Measurements from ENCODE around the gene MYL10. TPM values are rescaled to one million over a fixed set of nuclear protein-coding genes. Genes with fewer than 3 reads are reported as not detected.
"Not testable (repeated sequence)": the region's sequence is repeated elsewhere in the genome, so short reads cannot be mapped to it uniquely, and the experiment has no call there.

MYL10 gene
- total RNA-seq, 1 donor from 2014 or later: not detected

- Mint-ChIP-seq H3K27ac (no peak overlapping the region), H3K4me1 (ENCODE audit: low read depth) (no peaks in the 10 kb centered on the region), H3K27me3 (ENCODE audit: insufficient read depth) (peaks cover 2% of the 10 kb centered on the region), H3K9me3 (peaks cover 9% of the 10 kb centered on the region), H3K36me3 (ENCODE audit: low read depth) (no peaks in the 10 kb centered on the region), H3K4me3 (no peak overlapping the region)
- intact Hi-C loops (cut with micrococcal nuclease): no loop called here
- no peak for DNase-seq (ENCODE audit: low spot score)
Measured at GRCh38 chr7:101667399-101667798, 38.3 kb upstream of the MYL10 start.

GRCh38 chr7:101666741-101667140 is 37.6 kb upstream of the MYL10 start:
- H3K9me3 Mint-ChIP-seq: peaks cover 15% of the 10 kb centered on the region
- peaks cover 2% of the 10 kb centered on the region for H3K27me3 Mint-ChIP-seq (ENCODE audit: insufficient read depth)
- no peak for DNase-seq (ENCODE audit: low spot score)
- intact Hi-C loops (cut with micrococcal nuclease): no loop called here
- H3K4me3 Mint-ChIP-seq: no peak overlapping the region
- H3K4me1 Mint-ChIP-seq (ENCODE audit: low read depth): no peaks in the 10 kb centered on the region
- H3K27ac Mint-ChIP-seq: no peak overlapping the region
- no peaks in the 10 kb centered on the region for H3K36me3 Mint-ChIP-seq (ENCODE audit: low read depth)

- H3K27me3 Mint-ChIP-seq (ENCODE audit: insufficient read depth): peaks cover 2% of the 10 kb centered on the region
- no peak overlapping the region for H3K27ac Mint-ChIP-seq
- no peaks in the 10 kb centered on the region for H3K36me3 Mint-ChIP-seq (ENCODE audit: low read depth)
- intact Hi-C loops (cut with micrococcal nuclease): no loop called here
- H3K4me3 Mint-ChIP-seq: no peak overlapping the region
- peaks cover 15% of the 10 kb centered on the region for H3K9me3 Mint-ChIP-seq
- DNase-seq (ENCODE audit: low spot score): no peak
- H3K4me1 Mint-ChIP-seq (ENCODE audit: low read depth): no peaks in the 10 kb centered on the region
Measured at GRCh38 chr7:101666293-101666692, 37.2 kb upstream of the MYL10 start.

- Mint-ChIP-seq H3K27me3 (ENCODE audit: insufficient read depth) (peaks cover 2% of the 10 kb centered on the region), H3K4me1 (ENCODE audit: low read depth) (no peaks in the 10 kb centered on the region), H3K4me3 (no peak overlapping the region), H3K36me3 (ENCODE audit: low read depth) (no peaks in the 10 kb centered on the region), H3K9me3 (peaks cover 15% of the 10 kb centered on the region), H3K27ac (no peak overlapping the region)
- intact Hi-C loops (cut with micrococcal nuclease): no loop called here
- no peak for DNase-seq (ENCODE audit: low spot score)
Measured at GRCh38 chr7:101664893-101665471, 35.9 kb upstream of the MYL10 start.

GRCh38 chr7:101664436-101664835 is 35.3 kb upstream of the MYL10 start:
- Mint-ChIP-seq H3K4me1 (ENCODE audit: low read depth) (no peaks in the 10 kb centered on the region), H3K4me3 (no peak overlapping the region), H3K27me3 (ENCODE audit: insufficient read depth) (peaks cover 2% of the 10 kb centered on the region), H3K36me3 (ENCODE audit: low read depth) (no peaks in the 10 kb centered on the region), H3K9me3 (peaks cover 15% of the 10 kb centered on the region), H3K27ac (no peak overlapping the region)
- intact Hi-C loops (cut with micrococcal nuclease): no loop called here
- no peak for DNase-seq (ENCODE audit: low spot score)

GRCh38 chr7:101663747-101664146 is 34.7 kb upstream of the MYL10 start:
- Mint-ChIP-seq H3K27ac (no peak overlapping the region), H3K27me3 (ENCODE audit: insufficient read depth) (peaks cover 2% of the 10 kb centered on the region), H3K9me3 (peaks cover 15% of the 10 kb centered on the region), H3K4me3 (no peak overlapping the region), H3K4me1 (ENCODE audit: low read depth) (no peaks in the 10 kb centered on the region), H3K36me3 (ENCODE audit: low read depth) (no peaks in the 10 kb centered on the region)
- intact Hi-C loops (cut with micrococcal nuclease): no loop called here
- no peak for DNase-seq (ENCODE audit: low spot score)

- H3K4me3 Mint-ChIP-seq: no peak overlapping the region
- peaks cover 15% of the 10 kb centered on the region for H3K9me3 Mint-ChIP-seq
- no peak for DNase-seq (ENCODE audit: low spot score)
- H3K27me3 Mint-ChIP-seq (ENCODE audit: insufficient read depth): peaks cover 2% of the 10 kb centered on the region
- H3K4me1 Mint-ChIP-seq (ENCODE audit: low read depth): no peaks in the 10 kb centered on the region
- no peak overlapping the region for H3K27ac Mint-ChIP-seq
- no peaks in the 10 kb centered on the region for H3K36me3 Mint-ChIP-seq (ENCODE audit: low read depth)
- intact Hi-C loops (cut with micrococcal nuclease): no loop called here
Measured at GRCh38 chr7:101662447-101662998, 33.4 kb upstream of the MYL10 start.

GRCh38 chr7:101659706-101660105 is 30.6 kb upstream of the MYL10 start:
- Mint-ChIP-seq H3K4me3 (no peak overlapping the region), H3K4me1 (ENCODE audit: low read depth) (no peaks in the 10 kb centered on the region), H3K27me3 (ENCODE audit: insufficient read depth) (no peaks in the 10 kb centered on the region), H3K27ac (no peak overlapping the region), H3K36me3 (ENCODE audit: low read depth) (no peaks in the 10 kb centered on the region), H3K9me3 (peaks cover 15% of the 10 kb centered on the region)
- intact Hi-C loops (cut with micrococcal nuclease): no loop called here
- no peak for DNase-seq (ENCODE audit: low spot score)

- peaks cover 2% of the 10 kb centered on the region for H3K27me3 Mint-ChIP-seq (ENCODE audit: insufficient read depth)
- intact Hi-C loops (cut with micrococcal nuclease): no loop called here
- H3K9me3 Mint-ChIP-seq: peaks cover 4% of the 10 kb centered on the region
- DNase-seq (ENCODE audit: low spot score): no peak
- H3K36me3 Mint-ChIP-seq (ENCODE audit: low read depth): no peaks in the 10 kb centered on the region
- no peaks in the 10 kb centered on the region for H3K4me1 Mint-ChIP-seq (ENCODE audit: low read depth)
- no peak overlapping the region for H3K4me3 Mint-ChIP-seq
- no peak overlapping the region for H3K27ac Mint-ChIP-seq
Measured at GRCh38 chr7:101657171-101657570, 28.1 kb upstream of the MYL10 start.

GRCh38 chr7:101651112-101651511 is 22.0 kb upstream of the MYL10 start:
- intact Hi-C loops (cut with micrococcal nuclease): no loop called here
- H3K4me3 Mint-ChIP-seq: no peak overlapping the region
- H3K4me1 Mint-ChIP-seq (ENCODE audit: low read depth): no peaks in the 10 kb centered on the region
- DNase-seq (ENCODE audit: low spot score): no peak
- H3K9me3 Mint-ChIP-seq: no peaks in the 10 kb centered on the region
- peaks cover 6% of the 10 kb centered on the region for H3K27me3 Mint-ChIP-seq (ENCODE audit: insufficient read depth)
- H3K27ac Mint-ChIP-seq: no peak overlapping the region
- no peaks in the 10 kb centered on the region for H3K36me3 Mint-ChIP-seq (ENCODE audit: low read depth)

- Mint-ChIP-seq H3K27me3 (ENCODE audit: insufficient read depth) (peaks cover 6% of the 10 kb centered on the region), H3K4me1 (ENCODE audit: low read depth) (no peaks in the 10 kb centered on the region), H3K27ac (no peak overlapping the region), H3K36me3 (ENCODE audit: low read depth) (no peaks in the 10 kb centered on the region), H3K9me3 (no peaks in the 10 kb centered on the region), H3K4me3 (no peak overlapping the region)
- intact Hi-C loops (cut with micrococcal nuclease): no loop called here
- DNase-seq (ENCODE audit: low spot score): no peak
Measured at GRCh38 chr7:101650579-101651081, 21.5 kb upstream of the MYL10 start.

GRCh38 chr7:101647876-101648275 is 18.8 kb upstream of the MYL10 start:
- DNase-seq (ENCODE audit: low spot score); H3K9me3 Mint-ChIP-seq; H3K36me3 Mint-ChIP-seq (ENCODE audit: low read depth); H3K27me3 Mint-ChIP-seq (ENCODE audit: insufficient read depth); H3K27ac Mint-ChIP-seq; H3K4me3 Mint-ChIP-seq; intact Hi-C loops (cut with micrococcal nuclease); H3K4me1 Mint-ChIP-seq (ENCODE audit: low read depth): not testable (repeated sequence)

GRCh38 chr7:101645951-101646350 is 16.9 kb upstream of the MYL10 start:
- DNase-seq (ENCODE audit: low spot score): no peak
- Mint-ChIP-seq H3K36me3 (ENCODE audit: low read depth) (no peaks in the 10 kb centered on the region), H3K4me1 (ENCODE audit: low read depth) (no peaks in the 10 kb centered on the region), H3K9me3 (no peaks in the 10 kb centered on the region), H3K4me3 (no peak overlapping the region), H3K27ac (no peak overlapping the region), H3K27me3 (ENCODE audit: insufficient read depth) (peaks cover 2% of the 10 kb centered on the region)
- intact Hi-C loops (cut with micrococcal nuclease): no loop called here

- no peak overlapping the region for H3K27ac Mint-ChIP-seq
- no peak for DNase-seq (ENCODE audit: low spot score)
- no peak overlapping the region for H3K4me3 Mint-ChIP-seq
- no peaks in the 10 kb centered on the region for H3K36me3 Mint-ChIP-seq (ENCODE audit: low read depth)
- H3K4me1 Mint-ChIP-seq (ENCODE audit: low read depth): no peaks in the 10 kb centered on the region
- intact Hi-C loops (cut with micrococcal nuclease): no loop called here
- no peaks in the 10 kb centered on the region for H3K27me3 Mint-ChIP-seq (ENCODE audit: insufficient read depth)
- H3K9me3 Mint-ChIP-seq: no peaks in the 10 kb centered on the region
Measured at GRCh38 chr7:101644879-101645278, 15.8 kb upstream of the MYL10 start.
